HepG2 (cell line): ENCODE data around the gene TOM1L2. TPM values are rescaled to one million over a fixed set of nuclear protein-coding genes. Genes with fewer than 3 reads are reported as not detected.

Experiments
- CHD2 ChIP-seq: IDR thresholded peaks from 2 replicates; pipeline ENCODE4 v1.6.1; 2011; ENCODE audit warnings: low read depth, low read length, improper control_type of control experiment
- ERF ChIP-seq: IDR thresholded peaks from 2 replicates; pipeline ENCODE4 v1.6.1; 2018; ENCODE audit warnings: missing biosample characterization, missing genetic modification reagents
- FOSL2 ChIP-seq: sonication (generic); formaldehyde crosslinking; IDR thresholded peaks from 2 replicates; pipeline ENCODE4 v1.4.0; 2020; ENCODE audit warnings: missing genetic modification reagents
- GATAD2A ChIP-seq: IDR thresholded peaks from 2 replicates; pipeline ENCODE4 v1.6.1; 2016
- HBP1 ChIP-seq: IDR thresholded peaks from 2 replicates; pipeline ENCODE4 v1.6.1; 2016; ENCODE audit warnings: low read depth, control low read depth
- HMG20A ChIP-seq: IDR thresholded peaks from 2 replicates; pipeline ENCODE4 v1.6.1; 2016; ENCODE audit warnings: borderline replicate concordance
- IRF2 ChIP-seq: IDR thresholded peaks from 2 replicates; pipeline ENCODE4 v1.6.1; 2018; ENCODE audit warnings: missing genetic modification reagents, missing compliant biosample characterization
- KDM2A ChIP-seq: sonication (generic); formaldehyde crosslinking; IDR thresholded peaks from 2 replicates; pipeline ENCODE4 v1.4.0; 2020; ENCODE audit warnings: low read depth, missing genetic modification reagents, borderline replicate concordance
- KLF16 ChIP-seq, 2 experiments: sonication (generic) in 1 of 2; formaldehyde crosslinking in 1 of 2; IDR thresholded peaks; 2 replicates each; pipeline versions ENCODE4 v1.6.1 to v1.8.0; 2016 to 2023; ENCODE audit warnings: missing genetic modification reagents in 2 of 2, missing compliant biosample characterization in 1 of 2
- REXO4 ChIP-seq: sonication (generic); formaldehyde crosslinking; IDR thresholded peaks from 2 replicates; pipeline ENCODE4 v1.8.0; 2022; ENCODE audit warnings: missing genetic modification reagents, mild to moderate bottlenecking, borderline replicate concordance
- RXRB ChIP-seq: IDR thresholded peaks from 2 replicates; pipeline ENCODE4 v1.6.1; 2016; ENCODE audit warnings: borderline replicate concordance, missing genetic modification reagents, missing compliant biosample characterization
- SUZ12 ChIP-seq: fragments of 150-350 bp; IDR thresholded peaks from 2 replicates; pipeline ENCODE4 v1.6.1; 2014; ENCODE audit warnings: low read depth, low read length
- TGIF2 ChIP-seq: IDR thresholded peaks from 2 replicates; pipeline ENCODE4 v1.6.1; 2016; ENCODE audit warnings: control low read depth, missing compliant biosample characterization
- THAP11 ChIP-seq: IDR thresholded peaks from 2 replicates; pipeline ENCODE4 v1.6.1; 2016; ENCODE audit warnings: missing biosample characterization, missing genetic modification reagents
- XRCC5 ChIP-seq: fragments of 200-400 bp; formaldehyde crosslinking; optimal IDR thresholded peaks from 2 replicates; pipeline ENCODE3; 2017; ENCODE audit warnings: mild to moderate bottlenecking, low read length
- ZFP91 ChIP-seq: sonication (generic); formaldehyde crosslinking; IDR thresholded peaks from 2 replicates; pipeline ENCODE4 v1.9.0; 2022; ENCODE audit warnings: missing genetic modification reagents, mild to moderate bottlenecking, borderline replicate concordance
- ZFY ChIP-seq: sonication (generic); formaldehyde crosslinking; IDR thresholded peaks from 2 replicates; pipeline ENCODE4 v1.4.0; 2020; ENCODE audit warnings: missing genetic modification reagents
- ZNF232 ChIP-seq: sonication (generic); formaldehyde crosslinking; IDR thresholded peaks from 2 replicates; pipeline ENCODE4 v1.4.0; 2020; ENCODE audit warnings: missing genetic modification reagents, borderline replicate concordance
- ZNF547 ChIP-seq: sonication (generic); formaldehyde crosslinking; IDR thresholded peaks from 2 replicates; pipeline ENCODE4 v1.5.1; 2020; ENCODE audit warnings: mild to moderate bottlenecking, missing genetic modification reagents
- ZNF687 ChIP-seq: sonication (generic); formaldehyde crosslinking; IDR thresholded peaks from 2 replicates; pipeline ENCODE4 v1.5.1; 2020; ENCODE audit warnings: mild to moderate bottlenecking, missing genetic modification reagents, moderate library complexity
- ZNF737 ChIP-seq: sonication (generic); formaldehyde crosslinking; IDR thresholded peaks from 2 replicates; pipeline ENCODE4 v1.5.0; 2020; ENCODE audit warnings: missing genetic modification reagents, mild to moderate bottlenecking, borderline replicate concordance
- ZNF780A ChIP-seq: sonication (generic); formaldehyde crosslinking; IDR thresholded peaks from 2 replicates; pipeline ENCODE4 v1.8.0; 2022; ENCODE audit warnings: mild to moderate bottlenecking, missing genetic modification reagents, moderate library complexity
- ZNF816 ChIP-seq: sonication (generic); formaldehyde crosslinking; IDR thresholded peaks from 2 replicates; pipeline ENCODE4 v1.8.0; 2022; ENCODE audit warnings: missing genetic modification reagents, mild to moderate bottlenecking, borderline replicate concordance
- polyA plus RNA-seq, 8 experiments: library from polyadenylated mRNA; depleted of rRNA in 3 of 8; stranded (reverse) in 7 of 8; unstranded in 1 of 8; fragments of >200 nt; fragmentation: Illumina TruSeq in 4 of 8; extraction: Trizol in 4 of 8; gene quantifications; 2 replicates each; pipeline versions ENCODE4 v1.2.1 to v1.2.3, GENCODE V29; 2011 to 2016; ENCODE audit warnings: low read depth in 4 of 8, missing spikeins in 1 of 8, mixed read lengths in 1 of 8; ENCODE audit not compliant: insufficient read depth in 1 of 8
- total RNA-seq, 5 experiments: library from RNA; depleted of rRNA; stranded (reverse); fragments of >200 nt; fragmentation: Illumina TruSeq; extraction: Trizol; gene quantifications; 2 replicates each; pipeline ENCODE4 v1.2.3, GENCODE V29; 2016; ENCODE audit warnings: low read depth in 1 of 5

The TOM1L2 gene
- total and polyA plus RNA-seq, 2 of the 13 experiments (the other 11 are each of a cell fraction or from before 2014, with no cell fraction given) = 4.7 to 7.4 TPM

GRCh38 chr17:17890773-17891759, 81.1 kb downstream of the TOM1L2 start (continued):
- TF ChIP-seq HBP1 (no peak), ZNF232 (no peak), TGIF2 (CRISPR knock-in tag) (0 out of 2 replicates have a peak, but pooled peaks have one; percentile 25), ZNF816 (CRISPR knock-in tag) (no peak), RXRB (CRISPR knock-in tag) (peak; percentile 30; the same call in 1 of the 2 replicates), KDM2A (CRISPR knock-in tag) (peak; percentile 38; the same call in 1 of the 2 replicates), CHD2 (no peak), FOSL2 (CRISPR knock-in tag) (peak; percentile 59), ZFY (CRISPR knock-in tag) (peak; percentile 39; the same call in 1 of the 2 replicates), SUZ12 (no peak), THAP11 (CRISPR knock-in tag) (peak; percentile 78), ZNF687 (CRISPR knock-in tag) (peak; percentile 55), ZNF780A (no peak), REXO4 (CRISPR knock-in tag) (no peak), ZNF547 (no peak), GATAD2A (CRISPR knock-in tag) (0 out of 2 replicates have a peak, but pooled peaks have one; percentile 18), XRCC5 (peak; percentile 74), HMG20A (CRISPR knock-in tag) (no peak), ZFP91 (CRISPR knock-in tag) (peak; percentile 51; the same call in 1 of the 2 replicates), IRF2 (CRISPR knock-in tag) (0 out of 2 replicates have a peak, but pooled peaks have one; percentile 28), ERF (CRISPR knock-in tag) (0 out of 2 replicates have a peak, but pooled peaks have one; percentile 25), KLF16 (CRISPR knock-in tag; IDR thresholded peaks at IDR 0.05) (0 out of 4 replicates have a peak, but pooled peaks of 1 of the 2 experiments have one; percentile 29), ZNF737 (CRISPR knock-in tag) (no peak)
